Smooth muscle cell (in vitro differentiated cells): Measurements from ENCODE around the gene SON. TPM values are rescaled to one million over a fixed set of nuclear protein-coding genes. Genes with fewer than 3 reads are reported as not detected.

Source experiments
- DNase-seq: peaks from one replicate; lab custom pipeline; 2025; ENCODE audit not compliant: unreplicated experiment; lab: John Stamatoyannopoulos, UW
- H2AFZ ChIP-seq: fragments of 200-600 bp; sonication (generic); 2 replicates; pipeline ENCODE4 v1.6.0; 2016; ENCODE audit warnings: antibody characterized with exemption, low read depth, mild to moderate bottlenecking
- H3F3A ChIP-seq: fragments of 200-600 bp; sonication (generic); 2 replicates; pipeline ENCODE4 v1.6.0; 2017; ENCODE audit warnings: antibody characterized with exemption, low read depth
- H3K27ac ChIP-seq: fragments of 200-600 bp; sonication (generic); 2 replicates; pipeline ENCODE4 v1.5.1; 2016; ENCODE audit warnings: low read depth, mild to moderate bottlenecking
- H3K27me3 ChIP-seq: fragments of 200-600 bp; sonication (generic); 2 replicates; pipeline ENCODE4 v1.6.1; 2016; ENCODE audit warnings: low read depth, mild to moderate bottlenecking
- H3K36me3 ChIP-seq: fragments of 200-600 bp; sonication (generic); 2 replicates; pipeline ENCODE4 v1.5.1; 2016; ENCODE audit warnings: low read depth
- H3K4me1 ChIP-seq: fragments of 200-600 bp; sonication (generic); 2 replicates; pipeline ENCODE4 v1.5.1; 2016; ENCODE audit warnings: low read depth
- H3K4me2 ChIP-seq: fragments of 200-600 bp; sonication (generic); 2 replicates; pipeline ENCODE4 v1.6.0; 2016; ENCODE audit warnings: mild to moderate bottlenecking
- H3K4me3 ChIP-seq: fragments of 200-600 bp; sonication (generic); 2 replicates; pipeline ENCODE4 v1.5.1; 2016; ENCODE audit warnings: mild to moderate bottlenecking
- H3K79me2 ChIP-seq: fragments of 200-600 bp; sonication (generic); 2 replicates; pipeline ENCODE4 v1.6.0; 2016; ENCODE audit warnings: low read depth, mild to moderate bottlenecking
- H3K9ac ChIP-seq: fragments of 200-600 bp; sonication (generic); 2 replicates; pipeline ENCODE4 v1.6.0; 2016; ENCODE audit warnings: low read depth
- H3K9me3 ChIP-seq: fragments of 200-600 bp; sonication (generic); replicated peaks from 2 replicates; pipeline ENCODE4 v1.5.1; 2016; ENCODE audit warnings: low read depth
- H4K20me1 ChIP-seq: fragments of 200-600 bp; sonication (generic); 2 replicates; pipeline ENCODE4 v1.6.0; 2016; ENCODE audit warnings: low read depth
- WGBS: methylation state at CpG from one replicate; pipeline ENCODE4 v1.1.7; 2016; ENCODE audit warnings: low lambda C conversion rate; 5-methylcytosine and 5-hydroxymethylcytosine counted together
- polyA plus RNA-seq: library from polyadenylated mRNA; unstranded; fragments of >200 nt; fragmentation: Nextera tagmentation; extraction: Ambion mirVana; gene quantifications from 2 replicates; pipeline ENCODE4 v1.2.1, GENCODE V29; 2016
- total RNA-seq: library from RNA; depleted of rRNA; stranded (reverse); fragments of >200 nt; gene quantifications from 2 replicates; pipeline ENCODE4 v1.2.3, GENCODE V29; 2014
- TF ChIP-seq, protein P1 (sequence below): fragments of 200-600 bp; sonication (generic); IDR thresholded peaks from 2 replicates; pipeline ENCODE4 v1.5.1; 2017; ENCODE audit warnings: borderline replicate concordance, mild to moderate bottlenecking, antibody characterized with exemption; ENCODE audit not compliant: insufficient read depth, poor library complexity, severe bottlenecking

SON gene
- total and polyA plus RNA-seq, 2 experiments from 2014 or later = 164 to 286 TPM

DNA sequence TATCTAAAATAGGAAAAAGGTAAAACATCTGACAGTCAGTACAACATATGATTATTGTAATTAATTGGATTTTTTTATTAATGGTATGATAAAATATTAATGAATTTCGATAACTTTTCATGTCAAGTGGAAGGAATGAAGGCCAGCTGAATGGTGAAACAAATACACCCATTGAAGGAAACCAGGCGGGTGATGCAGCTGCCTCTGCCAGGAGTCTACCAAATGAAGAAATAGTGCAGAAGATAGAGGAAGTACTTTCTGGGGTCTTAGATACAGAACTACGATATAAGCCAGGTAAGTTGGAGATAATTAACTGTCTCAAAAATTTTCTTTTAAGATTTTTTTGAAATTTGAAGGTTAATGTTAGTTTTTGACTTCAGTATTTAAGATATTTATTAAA is 3.2 kb downstream of the SON start:
- Histone ChIP-seq H3K4me1 (peaks cover 24% of the 10 kb centered on the region), H3K36me3 (peaks cover 12% of the 10 kb centered on the region), H3K9ac (no peak overlapping the region), H2AFZ (no peak overlapping the region), H3K4me2 (peak overlapping the region; percentile 99), H4K20me1 (peaks cover 78% of the 10 kb centered on the region), H3F3A (peaks cover 28% of the 10 kb centered on the region), H3K9me3 (no peaks in the 10 kb centered on the region), H3K27ac (peak overlapping the region; percentile 100), H3K4me3 (peak overlapping the region; percentile 99), H3K79me2 (peaks cover 84% of the 10 kb centered on the region), H3K27me3 (no peaks in the 10 kb centered on the region)
- 93% methylated on average over 3 of the region's 3 CpGs for WGBS
- DNase-seq = no peak
- TF ChIP-seq, protein P1, sequence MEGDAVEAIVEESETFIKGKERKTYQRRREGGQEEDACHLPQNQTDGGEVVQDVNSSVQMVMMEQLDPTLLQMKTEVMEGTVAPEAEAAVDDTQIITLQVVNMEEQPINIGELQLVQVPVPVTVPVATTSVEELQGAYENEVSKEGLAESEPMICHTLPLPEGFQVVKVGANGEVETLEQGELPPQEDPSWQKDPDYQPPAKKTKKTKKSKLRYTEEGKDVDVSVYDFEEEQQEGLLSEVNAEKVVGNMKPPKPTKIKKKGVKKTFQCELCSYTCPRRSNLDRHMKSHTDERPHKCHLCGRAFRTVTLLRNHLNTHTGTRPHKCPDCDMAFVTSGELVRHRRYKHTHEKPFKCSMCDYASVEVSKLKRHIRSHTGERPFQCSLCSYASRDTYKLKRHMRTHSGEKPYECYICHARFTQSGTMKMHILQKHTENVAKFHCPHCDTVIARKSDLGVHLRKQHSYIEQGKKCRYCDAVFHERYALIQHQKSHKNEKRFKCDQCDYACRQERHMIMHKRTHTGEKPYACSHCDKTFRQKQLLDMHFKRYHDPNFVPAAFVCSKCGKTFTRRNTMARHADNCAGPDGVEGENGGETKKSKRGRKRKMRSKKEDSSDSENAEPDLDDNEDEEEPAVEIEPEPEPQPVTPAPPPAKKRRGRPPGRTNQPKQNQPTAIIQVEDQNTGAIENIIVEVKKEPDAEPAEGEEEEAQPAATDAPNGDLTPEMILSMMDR = no peak

DNA sequence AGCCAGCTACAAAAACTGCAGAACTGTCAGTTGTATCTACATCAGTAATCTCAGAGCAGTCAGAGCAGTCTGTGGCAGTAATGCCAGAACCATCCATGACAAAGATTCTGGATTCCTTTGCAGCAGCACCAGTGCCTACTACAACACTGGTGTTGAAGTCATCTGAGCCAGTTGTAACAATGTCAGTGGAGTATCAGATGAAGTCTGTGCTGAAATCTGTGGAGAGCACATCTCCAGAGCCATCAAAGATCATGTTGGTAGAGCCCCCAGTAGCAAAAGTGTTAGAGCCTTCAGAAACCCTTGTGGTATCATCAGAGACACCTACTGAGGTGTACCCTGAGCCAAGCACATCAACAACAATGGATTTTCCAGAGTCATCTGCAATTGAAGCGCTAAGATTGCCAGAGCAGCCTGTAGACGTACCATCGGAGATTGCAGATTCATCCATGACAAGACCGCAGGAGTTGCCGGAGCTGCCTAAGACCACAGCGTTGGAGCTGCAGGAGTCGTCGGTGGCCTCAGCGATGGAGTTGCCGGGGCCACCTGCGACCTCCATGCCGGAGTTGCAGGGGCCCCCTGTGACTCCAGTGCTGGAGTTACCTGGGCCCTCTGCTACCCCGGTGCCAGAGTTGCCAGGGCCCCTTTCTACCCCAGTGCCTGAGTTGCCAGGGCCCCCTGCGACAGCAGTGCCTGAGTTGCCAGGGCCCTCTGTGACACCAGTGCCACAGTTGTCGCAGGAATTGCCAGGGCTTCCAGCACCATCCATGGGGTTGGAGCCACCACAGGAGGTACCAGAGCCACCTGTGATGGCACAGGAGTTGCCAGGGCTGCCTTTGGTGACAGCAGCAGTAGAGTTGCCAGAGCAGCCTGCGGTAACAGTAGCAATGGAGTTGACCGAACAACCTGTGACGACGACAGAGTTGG is 7.3 kb downstream of the SON start:
- TF ChIP-seq, protein P1 = no peak
- peaks cover 10% of the 10 kb centered on the region for H3K4me1 ChIP-seq
- H3K4me3 ChIP-seq = no peak overlapping the region
- no peaks in the 10 kb centered on the region for H3K27me3 ChIP-seq
- no peak for DNase-seq
- H2AFZ ChIP-seq = no peak overlapping the region
- no peak overlapping the region for H3K9ac ChIP-seq
- H3K9me3 ChIP-seq = no peaks in the 10 kb centered on the region
- peaks cover 98% of the 10 kb centered on the region for H3K79me2 ChIP-seq
- H3K4me2 ChIP-seq = no peak overlapping the region
- H3F3A ChIP-seq = peaks cover 17% of the 10 kb centered on the region
- peaks cover 98% of the 10 kb centered on the region for H4K20me1 ChIP-seq
- no peak overlapping the region for H3K27ac ChIP-seq
- 98% methylated on average over 19 of the region's 19 CpGs for WGBS
- H3K36me3 ChIP-seq = peaks cover 42% of the 10 kb centered on the region

DNA sequence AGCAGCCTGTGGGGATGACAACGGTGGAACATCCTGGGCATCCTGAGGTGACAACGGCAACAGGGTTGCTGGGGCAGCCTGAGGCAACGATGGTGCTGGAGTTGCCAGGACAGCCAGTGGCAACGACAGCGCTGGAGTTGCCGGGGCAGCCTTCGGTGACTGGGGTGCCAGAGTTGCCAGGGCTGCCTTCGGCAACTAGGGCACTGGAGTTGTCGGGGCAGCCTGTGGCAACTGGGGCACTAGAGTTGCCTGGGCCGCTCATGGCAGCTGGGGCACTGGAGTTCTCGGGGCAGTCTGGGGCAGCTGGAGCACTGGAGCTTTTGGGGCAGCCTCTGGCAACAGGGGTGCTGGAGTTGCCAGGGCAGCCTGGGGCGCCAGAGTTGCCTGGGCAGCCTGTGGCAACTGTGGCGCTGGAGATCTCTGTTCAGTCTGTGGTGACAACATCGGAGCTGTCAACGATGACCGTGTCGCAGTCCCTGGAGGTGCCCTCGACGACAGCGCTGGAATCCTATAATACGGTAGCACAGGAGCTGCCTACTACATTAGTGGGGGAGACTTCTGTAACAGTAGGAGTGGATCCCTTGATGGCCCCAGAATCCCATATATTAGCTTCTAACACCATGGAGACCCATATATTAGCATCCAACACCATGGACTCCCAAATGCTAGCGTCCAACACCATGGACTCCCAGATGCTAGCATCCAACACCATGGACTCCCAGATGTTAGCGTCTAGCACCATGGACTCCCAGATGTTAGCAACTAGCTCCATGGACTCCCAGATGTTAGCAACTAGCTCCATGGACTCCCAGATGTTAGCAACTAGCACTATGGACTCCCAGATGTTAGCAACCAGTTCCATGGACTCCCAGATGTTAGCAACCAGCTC is 8.2 kb downstream of the SON start:
- WGBS = over 99% methylated on average over 23 of the region's 23 CpGs
- Histone ChIP-seq H3K79me2 (peaks cover 98% of the 10 kb centered on the region), H3F3A (peaks cover 25% of the 10 kb centered on the region), H3K9me3 (no peaks in the 10 kb centered on the region), H3K4me3 (no peak overlapping the region), H3K27me3 (no peaks in the 10 kb centered on the region), H2AFZ (no peak overlapping the region), H3K9ac (no peak overlapping the region), H4K20me1 (peaks cover 98% of the 10 kb centered on the region), H3K4me2 (no peak overlapping the region), H3K36me3 (peaks cover 52% of the 10 kb centered on the region), H3K4me1 (peaks cover 1% of the 10 kb centered on the region), H3K27ac (no peak overlapping the region)
- TF ChIP-seq, protein P1 = no peak
- no peak for DNase-seq
